Right renal pelvis (tissue), 4 donors: ENCODE results near the gene DAND5. TPM values are rescaled to one million over a fixed set of nuclear protein-coding genes. Genes with fewer than 3 reads are reported as not detected.

Experiments
- DNase-seq, 4 donors: peaks; one replicate each; pipeline ENCODE4 v3.0.0-alpha.2; 2013; ENCODE audit warnings: low read depth in 4 of 4, low spot score in 3 of 4, missing footprints in 1 of 4
- polyA plus RNA-seq, 4 donors: library from polyadenylated mRNA; unstranded; fragments of 120-200 nt; gene quantifications; one replicate each; pipeline ENCODE4 v1.2.1, GENCODE V29; 2013; ENCODE audit not compliant: insufficient read length in 4 of 4

DAND5 gene
- polyA plus RNA-seq, 4 donors = 0.10 to 0.14 TPM; not detected in 2

GRCh38 chr19:13019332-13019731 lies 50.0 kb downstream of the DAND5 start:
- no peak for DNase-seq

GRCh38 chr19:13020002-13020414 lies 50.6 kb downstream of the DAND5 start:
- DNase-seq = no peak

GRCh38 chr19:13022111-13022858 lies 52.9 kb downstream of the DAND5 start:
- DNase-seq = no peak

GRCh38 chr19:13022859-13023636 lies 53.7 kb downstream of the DAND5 start:
- peak in 3 of 4 donors; percentile 64 to 73 (median 68) for DNase-seq

- DNase-seq = no peak
Measured at GRCh38 chr19:13023656-13024055, 54.3 kb downstream of the DAND5 start.

Other genes with a start within 250 kb of the DAND5 start
- 10 to 100 TPM; 65.4 to 76.8 (median 68.6) TPM for gene TNPO2, start 245.6 kb upstream of the DAND5 start, polyA plus RNA-seq
- 100 to 1,000 TPM; 155 to 204 (median 164) TPM for gene TRIR, start 234.9 kb upstream of the DAND5 start, polyA plus RNA-seq
- gene GET3, start 232.1 kb upstream of the DAND5 start, polyA plus RNA-seq = 10 to 100 TPM; 80.1 to 95.8 (median 88.6) TPM
- gene BEST2, start 217.8 kb upstream of the DAND5 start, polyA plus RNA-seq = under 1 TPM in 1 of 4 donors, not detected in 3; 0.12 TPM
- gene HOOK2, start 194.0 kb upstream of the DAND5 start, polyA plus RNA-seq = 10 to 100 TPM; 39.0 to 61.9 (median 42.5) TPM
- 10 to 100 TPM; 20.1 to 50.8 (median 38.2) TPM for gene JUNB, start 178.1 kb upstream of the DAND5 start, polyA plus RNA-seq
- 100 to 1,000 TPM; 295 to 351 (median 312) TPM for gene PRDX2, start 167.8 kb upstream of the DAND5 start, polyA plus RNA-seq
- 10 to 100 TPM in 1 of 4 donors, 1 to 10 TPM in 3; 5.6 to 13.3 (median 7.5) TPM for gene THSD8, start 167.5 kb upstream of the DAND5 start, polyA plus RNA-seq
- gene RNASEH2A, start 163.0 kb upstream of the DAND5 start, polyA plus RNA-seq = 10 to 100 TPM; 29.2 to 42.0 (median 31.2) TPM
- under 1 TPM in 1 of 4 donors, not detected in 3; 0.08 TPM for gene RTBDN, start 135.0 kb upstream of the DAND5 start, polyA plus RNA-seq
- gene MAST1, start 131.1 kb upstream of the DAND5 start, polyA plus RNA-seq = 1 to 10 TPM in 2 of 4 donors, under 1 TPM in 2; 0.91 to 1.6 (median 1.1) TPM
- gene DNASE2, start 88.1 kb upstream of the DAND5 start, polyA plus RNA-seq = 10 to 100 TPM; 11.9 to 16.2 (median 12.7) TPM
- under 1 TPM; 0.41 to 0.49 (median 0.44) TPM for gene KLF1, start 82.4 kb upstream of the DAND5 start, polyA plus RNA-seq
- 10 to 100 TPM; 24.7 to 36.2 (median 30.4) TPM for gene GCDH, start 78.4 kb upstream of the DAND5 start, polyA plus RNA-seq
- gene SYCE2, start 50.3 kb upstream of the DAND5 start, polyA plus RNA-seq = 1 to 10 TPM; 2.0 to 3.2 (median 2.9) TPM
- 10 to 100 TPM; 48.8 to 62.7 (median 49.4) TPM for gene FARSA, start 35.9 kb upstream of the DAND5 start, polyA plus RNA-seq
- gene CALR, start 31.0 kb upstream of the DAND5 start, polyA plus RNA-seq = 100 to 1,000 TPM; 804 to 950 (median 938) TPM
- gene RAD23A, start 23.7 kb upstream of the DAND5 start, polyA plus RNA-seq = 10 to 100 TPM; 73.2 to 97.1 (median 81.5) TPM
- gene GADD45GIP1, start 12.4 kb upstream of the DAND5 start, polyA plus RNA-seq = 10 to 100 TPM; 27.8 to 45.8 (median 30.0) TPM
- gene NFIX, start 25.9 kb downstream of the DAND5 start, polyA plus RNA-seq = 10 to 100 TPM; 18.4 to 24.8 (median 19.4) TPM
- gene LYL1, start 133.3 kb downstream of the DAND5 start, polyA plus RNA-seq = 1 to 10 TPM; 4.6 to 7.4 (median 4.7) TPM
- 10 to 100 TPM; 29.0 to 38.4 (median 35.2) TPM for gene TRMT1, start 147.2 kb downstream of the DAND5 start, polyA plus RNA-seq
- 10 to 100 TPM; 23.5 to 34.5 (median 23.8) TPM for gene NACC1, start 148.7 kb downstream of the DAND5 start, polyA plus RNA-seq
- gene STX10, start 180.8 kb downstream of the DAND5 start, polyA plus RNA-seq = 10 to 100 TPM; 53.2 to 71.4 (median 54.6) TPM
- 100 to 1,000 TPM in 1 of 4 donors, 10 to 100 TPM in 3; 65.7 to 146 (median 88.8) TPM for gene IER2, start 180.8 kb downstream of the DAND5 start, polyA plus RNA-seq